Measurements from ENCODE around the gene CFAP77. TPM values are rescaled to one million over a fixed set of nuclear protein-coding genes. Genes with fewer than 3 reads are reported as not detected.
A peak's percentile ranks its signal among the peaks of the same experiment; 100 is the strongest.

Gene CFAP77
- polyA plus RNA-seq, 4 donors = not detected

DNA sequence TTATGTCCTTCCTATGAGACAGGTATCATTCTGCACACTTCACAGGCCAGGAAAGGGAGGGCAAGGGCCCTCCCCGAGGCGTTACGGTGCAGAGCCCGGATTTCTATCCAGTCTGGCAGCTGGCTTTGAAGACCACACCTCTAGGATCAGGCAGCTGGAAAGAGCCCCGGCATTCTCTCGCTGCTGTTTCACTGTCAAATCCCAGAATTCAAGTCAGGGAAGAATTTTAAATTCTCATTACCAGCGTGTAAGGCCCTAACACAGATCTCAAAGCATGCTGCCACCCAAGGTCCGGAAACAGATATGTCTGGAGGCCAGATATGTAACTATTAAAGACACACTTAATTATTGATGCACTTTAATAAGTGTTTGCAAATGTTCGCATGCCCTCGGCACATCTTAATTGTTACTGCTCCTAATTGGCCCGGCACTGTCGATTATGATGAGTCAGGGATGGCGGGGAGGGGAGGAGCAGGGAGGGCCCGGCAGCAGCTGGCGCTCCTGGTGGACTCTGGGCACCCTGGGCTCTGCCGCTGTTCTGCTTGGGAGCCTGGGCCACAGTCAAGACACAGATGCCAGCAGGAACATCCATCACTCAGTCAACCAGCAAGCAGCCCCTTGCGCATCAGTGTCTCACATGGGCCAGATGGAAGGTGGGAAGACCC lies 96.1 kb downstream of the CFAP77 start:
- 46 to 74% (median 63%) methylated on average over 17 of the region's 17 CpGs for WGBS, 3 donors
- Histone ChIP-seq H3K36me3 (ENCODE audit: control insufficient read depth in 3 of 3, insufficient read depth in 2 of 3, low read depth in 1 of 3, low read length in 3 of 3) (no peaks in the 10 kb centered on the region), H3K27ac (ENCODE audit: low read depth in 1 of 3, low read length in 2 of 3) (no peak overlapping the region), H3K4me1 (ENCODE audit: control insufficient read depth in 3 of 3, insufficient read depth in 2 of 3, low read depth in 1 of 3, low read length in 2 of 3) (no peaks in the 10 kb centered on the region), H3K9me3 (ENCODE audit: control insufficient read depth in 2 of 2, insufficient read depth in 1 of 2, low read depth in 1 of 2, low read length in 1 of 2) (no peaks in the 10 kb centered on the region), H3K4me3 (ENCODE audit: low read depth in 1 of 3, low read length in 3 of 3) (no peak overlapping the region), H3K27me3 (ENCODE audit: control insufficient read depth in 3 of 3, insufficient read depth in 3 of 3, low read length in 3 of 3) (peaks cover 0 to 40% (median 4%) of the 10 kb centered on the region in 3 donors)
- no peak for DNase-seq
- FAIRE-seq = no peak

DNA sequence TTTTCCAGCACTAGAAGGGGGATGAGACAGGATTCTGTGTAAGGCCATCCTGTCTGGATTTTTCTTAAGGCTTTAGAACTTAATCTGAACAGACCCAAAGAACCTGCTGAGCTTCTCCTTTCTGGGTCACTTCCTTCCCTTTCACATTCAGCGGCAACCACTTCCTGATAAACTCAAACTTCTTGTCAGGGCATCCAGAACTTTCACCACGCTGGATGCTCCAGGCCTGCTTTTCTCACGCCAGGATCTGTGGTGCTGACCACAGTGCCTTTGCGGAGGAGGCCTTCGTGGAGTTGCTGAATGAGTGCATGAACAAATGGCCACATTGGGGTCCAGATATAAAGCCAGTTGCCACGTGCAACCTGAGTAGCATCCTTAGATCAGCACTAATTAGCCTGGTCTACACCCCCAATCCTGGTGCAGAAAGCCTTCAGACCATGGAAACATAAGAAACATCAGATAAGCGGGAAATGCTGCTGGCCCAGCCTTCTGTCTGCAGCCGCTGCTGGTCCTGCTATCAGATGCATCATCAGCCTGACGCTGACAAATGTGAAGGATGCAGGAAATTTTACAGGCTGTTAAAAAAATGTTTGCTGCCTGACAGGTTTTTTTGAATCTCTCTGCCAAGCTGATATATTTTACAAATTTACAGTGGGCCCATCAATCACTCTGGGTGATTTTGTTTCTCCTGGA lies 97.1 kb downstream of the CFAP77 start:
- H3K4me3 ChIP-seq (ENCODE audit: low read depth in 1 of 3, low read length in 3 of 3) = no peak overlapping the region
- no peaks in the 10 kb centered on the region for H3K9me3 ChIP-seq (ENCODE audit: control insufficient read depth in 2 of 2, insufficient read depth in 1 of 2, low read depth in 1 of 2, low read length in 1 of 2)
- no peak for DNase-seq
- H3K27ac ChIP-seq (ENCODE audit: low read depth in 1 of 3, low read length in 2 of 3) = no peak overlapping the region
- H3K27me3 ChIP-seq (ENCODE audit: control insufficient read depth in 3 of 3, insufficient read depth in 3 of 3, low read length in 3 of 3) = peaks cover 0 to 40% (median 4%) of the 10 kb centered on the region in 3 donors
- no peaks in the 10 kb centered on the region for H3K36me3 ChIP-seq (ENCODE audit: control insufficient read depth in 3 of 3, insufficient read depth in 2 of 3, low read depth in 1 of 3, low read length in 3 of 3)
- WGBS, 3 donors = 52 to 60% (median 53%) methylated on average over 9 of the region's 9 CpGs
- no peak for FAIRE-seq
- no peaks in the 10 kb centered on the region for H3K4me1 ChIP-seq (ENCODE audit: control insufficient read depth in 3 of 3, insufficient read depth in 2 of 3, low read depth in 1 of 3, low read length in 2 of 3)

DNA sequence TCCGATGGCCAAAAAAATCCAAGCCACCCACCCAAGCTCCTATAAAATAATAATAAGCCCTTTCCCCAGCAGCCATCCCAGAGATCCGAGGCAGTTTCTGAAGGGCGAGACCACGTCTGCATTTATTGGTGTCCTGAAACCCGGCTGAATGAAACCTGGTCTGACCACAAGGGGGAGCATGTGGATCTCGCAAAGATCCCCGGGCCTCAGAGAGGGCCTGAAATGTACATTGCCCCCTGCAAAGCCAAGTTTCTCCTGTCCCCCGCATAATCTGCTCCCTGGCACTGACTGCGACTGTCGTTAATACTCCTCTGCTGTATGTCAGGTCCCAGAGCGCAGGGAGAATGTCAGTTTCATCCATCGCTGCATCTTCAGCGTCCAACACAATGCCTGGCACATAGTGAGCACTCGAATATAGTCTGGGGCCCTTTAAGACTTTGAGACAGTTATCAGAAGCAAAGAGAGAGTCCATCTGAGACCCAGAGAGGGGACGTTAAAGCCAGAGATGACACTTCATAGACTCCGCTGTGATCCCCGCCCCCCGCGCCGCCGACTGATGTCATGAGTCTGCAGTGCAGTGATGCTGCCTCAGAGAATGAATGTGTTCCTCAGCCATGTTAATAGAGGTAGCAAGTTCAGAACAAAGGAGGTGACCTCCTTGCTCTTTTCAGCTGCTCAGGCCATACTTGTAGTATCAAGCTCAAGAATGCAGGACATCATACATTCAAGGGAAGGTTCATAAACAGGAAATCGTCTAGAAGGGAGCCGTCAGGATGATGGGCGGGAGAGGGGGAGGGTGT lies 97.9 kb downstream of the CFAP77 start:
- peaks cover 0 to 39% (median 4%) of the 10 kb centered on the region in 3 donors for H3K27me3 ChIP-seq (ENCODE audit: control insufficient read depth in 3 of 3, insufficient read depth in 3 of 3, low read length in 3 of 3)
- no peaks in the 10 kb centered on the region for H3K36me3 ChIP-seq (ENCODE audit: control insufficient read depth in 3 of 3, insufficient read depth in 2 of 3, low read depth in 1 of 3, low read length in 3 of 3)
- FAIRE-seq (no peak), DNase-seq (peak; percentile 58 to 82)
- no peak overlapping the region for H3K27ac ChIP-seq (ENCODE audit: low read depth in 1 of 3, low read length in 2 of 3)
- no peaks in the 10 kb centered on the region for H3K4me1 ChIP-seq (ENCODE audit: control insufficient read depth in 3 of 3, insufficient read depth in 2 of 3, low read depth in 1 of 3, low read length in 2 of 3)
- WGBS, 3 donors = 41 to 45% (median 45%) methylated on average over 24 of the region's 24 CpGs
- H3K4me3 ChIP-seq (ENCODE audit: low read depth in 1 of 3, low read length in 3 of 3) = no peak overlapping the region
- no peaks in the 10 kb centered on the region for H3K9me3 ChIP-seq (ENCODE audit: control insufficient read depth in 2 of 2, insufficient read depth in 1 of 2, low read depth in 1 of 2, low read length in 1 of 2)

DNA sequence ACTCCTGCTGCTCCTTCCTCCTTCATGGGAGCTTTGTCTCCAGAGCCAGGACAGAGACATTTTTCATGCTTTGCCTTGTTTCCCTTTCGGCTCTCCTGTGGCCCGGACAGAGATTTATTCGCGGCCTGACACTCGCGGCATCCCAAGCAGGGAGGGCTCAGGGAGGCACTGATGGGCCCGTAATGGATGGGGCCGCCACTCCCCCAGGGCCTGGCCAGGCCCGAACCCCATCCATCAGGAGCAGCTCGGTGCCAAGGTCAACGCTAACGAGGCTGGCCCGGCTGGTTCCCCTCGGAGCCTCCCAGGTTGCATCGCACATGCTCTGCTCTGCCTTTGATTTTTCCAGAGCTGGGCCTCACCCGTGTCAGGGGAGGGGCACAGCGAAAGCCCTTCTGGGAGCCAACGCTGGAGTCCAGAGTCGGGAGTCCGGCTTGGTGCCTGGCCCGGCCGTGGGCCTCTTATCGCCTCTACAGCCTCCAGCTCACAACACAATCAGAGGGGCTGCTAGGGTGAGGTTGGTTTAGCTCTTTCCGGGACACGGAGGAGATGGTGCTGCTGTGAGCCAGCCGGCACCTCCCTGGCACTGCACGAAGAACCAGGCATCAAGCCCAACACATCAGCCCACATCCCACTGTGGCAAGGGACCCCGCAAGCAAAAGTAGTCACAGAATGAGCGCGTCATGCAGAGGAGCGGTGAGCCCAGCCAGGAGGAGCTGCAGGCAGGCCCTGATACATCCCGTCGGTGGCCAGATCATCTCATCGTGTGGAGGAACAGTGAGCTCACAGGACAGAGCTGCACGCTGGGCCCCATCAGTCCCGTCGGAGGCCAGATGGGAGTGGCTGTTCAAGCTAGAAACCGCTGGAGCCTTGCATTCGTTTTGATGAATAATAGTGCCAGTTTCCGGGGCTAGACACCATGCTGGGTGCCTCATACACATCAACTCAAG lies 100.2 kb downstream of the CFAP77 start:
- Histone ChIP-seq H3K27me3 (ENCODE audit: control insufficient read depth in 3 of 3, insufficient read depth in 3 of 3, low read length in 3 of 3) (peaks cover 0 to 28% (median 4%) of the 10 kb centered on the region in 3 donors), H3K4me1 (ENCODE audit: control insufficient read depth in 3 of 3, insufficient read depth in 2 of 3, low read depth in 1 of 3, low read length in 2 of 3) (no peaks in the 10 kb centered on the region), H3K9me3 (ENCODE audit: control insufficient read depth in 2 of 2, insufficient read depth in 1 of 2, low read depth in 1 of 2, low read length in 1 of 2) (no peaks in the 10 kb centered on the region), H3K36me3 (ENCODE audit: control insufficient read depth in 3 of 3, insufficient read depth in 2 of 3, low read depth in 1 of 3, low read length in 3 of 3) (no peaks in the 10 kb centered on the region), H3K27ac (ENCODE audit: low read depth in 1 of 3, low read length in 2 of 3) (no peak overlapping the region), H3K4me3 (ENCODE audit: low read depth in 1 of 3, low read length in 3 of 3) (no peak overlapping the region)
- 58 to 67% (median 67%) methylated on average over 40 of the region's 40 CpGs for WGBS, 3 donors
- FAIRE-seq (no peak), DNase-seq (no peak)

DNA sequence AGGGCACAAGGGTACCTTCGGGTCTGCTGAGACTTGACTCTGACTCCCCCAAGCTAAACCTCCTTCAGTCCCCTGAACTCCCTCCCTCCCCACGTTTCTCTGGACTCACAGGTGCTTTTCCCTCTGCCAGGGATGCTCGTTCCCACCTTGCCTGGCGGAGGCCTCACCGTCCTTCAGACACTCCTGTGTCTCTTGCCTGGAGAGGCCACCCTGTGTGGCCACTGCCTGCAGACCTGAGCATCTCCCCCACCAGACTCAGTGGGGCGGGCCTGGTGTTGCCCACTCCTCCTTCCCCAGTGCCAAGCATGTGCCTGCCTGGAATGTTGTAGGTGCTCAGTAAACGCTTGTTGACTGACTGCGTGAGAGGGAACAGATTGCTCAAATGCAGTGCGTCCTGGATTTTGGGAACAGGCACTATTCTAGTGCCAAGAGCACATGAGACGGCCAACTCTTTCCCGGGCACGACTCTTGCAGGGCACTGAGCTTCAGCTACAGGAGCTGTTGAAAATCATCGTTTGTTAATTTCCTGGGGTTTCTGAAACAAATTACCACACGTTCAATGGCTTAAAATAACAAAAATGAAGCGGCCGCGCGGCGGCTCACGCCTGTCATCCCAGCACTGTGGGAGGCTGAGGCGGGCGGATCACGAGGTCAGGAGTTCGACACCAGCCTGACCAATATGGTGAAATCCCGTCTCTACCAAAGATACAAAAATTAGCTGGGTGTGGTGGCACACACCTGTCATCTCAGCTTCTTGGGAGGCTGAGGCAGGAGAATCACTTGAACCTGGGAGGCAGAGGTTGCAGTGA lies 101.4 kb downstream of the CFAP77 start:
- no peak for DNase-seq
- 84 to 87% (median 84%) methylated on average over 25 of the region's 25 CpGs for whole genome bisulfite sequencing, 3 donors
- no peak overlapping the region for H3K4me3 ChIP-seq (ENCODE audit: low read depth in 1 of 3, low read length in 3 of 3)
- no peaks in the 10 kb centered on the region for H3K9me3 ChIP-seq (ENCODE audit: control insufficient read depth in 2 of 2, insufficient read depth in 1 of 2, low read depth in 1 of 2, low read length in 1 of 2)
- H3K36me3 ChIP-seq (ENCODE audit: control insufficient read depth in 3 of 3, insufficient read depth in 2 of 3, low read depth in 1 of 3, low read length in 3 of 3) = no peaks in the 10 kb centered on the region
- H3K4me1 ChIP-seq (ENCODE audit: control insufficient read depth in 3 of 3, insufficient read depth in 2 of 3, low read depth in 1 of 3, low read length in 2 of 3) = no peaks in the 10 kb centered on the region
- no peak overlapping the region for H3K27ac ChIP-seq (ENCODE audit: low read depth in 1 of 3, low read length in 2 of 3)
- no peak for FAIRE-seq
- peaks cover 0 to 21% (median 2%) of the 10 kb centered on the region in 3 donors for H3K27me3 ChIP-seq (ENCODE audit: control insufficient read depth in 3 of 3, insufficient read depth in 3 of 3, low read length in 3 of 3)

DNA sequence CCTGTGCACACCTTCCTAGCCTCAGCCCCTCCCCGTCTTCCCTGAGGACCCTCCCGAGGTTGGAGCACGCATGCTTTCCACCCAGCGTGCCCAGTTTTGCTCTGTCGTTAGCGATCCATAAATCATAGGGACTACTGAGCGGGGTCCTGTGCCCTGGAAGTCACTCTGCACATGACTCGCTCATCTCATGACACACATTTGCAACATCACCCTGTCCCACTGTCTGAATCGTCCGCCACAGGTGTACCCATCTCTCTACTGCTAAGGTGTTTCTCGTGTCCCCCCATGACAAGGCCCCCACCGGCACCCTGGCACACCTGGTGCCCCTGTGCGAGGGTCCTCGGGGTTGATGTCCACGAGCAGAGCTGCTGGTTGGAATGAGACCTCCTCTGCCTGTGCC lies 103.4 kb downstream of the CFAP77 start:
- Histone ChIP-seq H3K4me3 (ENCODE audit: low read depth in 1 of 3, low read length in 3 of 3) (no peak overlapping the region), H3K4me1 (ENCODE audit: control insufficient read depth in 3 of 3, insufficient read depth in 2 of 3, low read depth in 1 of 3, low read length in 2 of 3) (no peaks in the 10 kb centered on the region), H3K27ac (ENCODE audit: low read depth in 1 of 3, low read length in 2 of 3) (no peak overlapping the region), H3K9me3 (ENCODE audit: control insufficient read depth in 2 of 2, insufficient read depth in 1 of 2, low read depth in 1 of 2, low read length in 1 of 2) (no peaks in the 10 kb centered on the region), H3K36me3 (ENCODE audit: control insufficient read depth in 3 of 3, insufficient read depth in 2 of 3, low read depth in 1 of 3, low read length in 3 of 3) (no peaks in the 10 kb centered on the region), H3K27me3 (ENCODE audit: control insufficient read depth in 3 of 3, insufficient read depth in 3 of 3, low read length in 3 of 3) (peaks cover 0 to 25% (median 4%) of the 10 kb centered on the region in 3 donors)
- FAIRE-seq (no peak), DNase-seq (no peak)
- WGBS, 3 donors = 82 to 88% (median 84%) methylated on average over 15 of the region's 15 CpGs

DNA sequence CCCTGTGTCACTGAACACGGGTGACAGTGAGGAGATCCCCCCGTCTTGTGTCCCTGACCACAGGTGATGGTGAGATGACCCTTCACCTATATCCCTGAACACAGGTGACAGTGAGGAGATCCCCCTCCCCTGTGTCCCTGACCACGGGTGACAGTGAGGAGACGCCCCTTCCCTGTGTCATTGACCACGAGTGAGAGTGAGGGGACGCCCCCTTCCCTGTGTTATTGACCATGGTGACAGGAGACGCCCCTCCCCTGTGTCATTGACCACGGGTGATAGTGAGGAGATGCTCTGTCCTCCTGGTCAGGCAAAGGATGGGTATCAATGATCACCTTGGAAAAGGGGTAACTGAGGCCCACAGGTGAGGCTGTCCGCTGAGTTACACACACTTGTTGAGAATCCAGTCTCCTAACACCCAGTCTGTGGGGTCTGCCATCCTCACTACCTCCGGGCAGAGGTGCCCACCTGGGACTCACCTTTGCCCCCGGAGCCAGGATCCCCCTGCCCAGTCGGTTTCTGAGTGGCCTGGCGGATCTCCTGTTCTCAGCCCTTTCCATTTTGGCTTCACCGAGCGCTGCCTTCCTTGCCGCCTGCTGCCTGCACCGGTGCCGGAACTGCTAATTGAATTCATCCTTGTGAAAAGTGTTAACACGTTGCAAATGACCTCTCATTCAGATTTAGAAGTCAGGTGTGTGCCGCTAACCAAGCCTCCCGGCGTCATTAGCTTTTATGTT lies 104.2 kb downstream of the CFAP77 start:
- H3K4me1 ChIP-seq (ENCODE audit: control insufficient read depth in 3 of 3, insufficient read depth in 2 of 3, low read depth in 1 of 3, low read length in 2 of 3) = no peaks in the 10 kb centered on the region
- peaks cover 0 to 25% (median 4%) of the 10 kb centered on the region in 3 donors for H3K27me3 ChIP-seq (ENCODE audit: control insufficient read depth in 3 of 3, insufficient read depth in 3 of 3, low read length in 3 of 3)
- H3K27ac ChIP-seq (ENCODE audit: low read depth in 1 of 3, low read length in 2 of 3) = no peak overlapping the region
- H3K4me3 ChIP-seq (ENCODE audit: low read depth in 1 of 3, low read length in 3 of 3) = no peak overlapping the region
- WGBS, 3 donors = 55 to 57% (median 56%) methylated on average over 21 to 22 of the region's 22 CpGs
- FAIRE-seq = no peak
- H3K36me3 ChIP-seq (ENCODE audit: control insufficient read depth in 3 of 3, insufficient read depth in 2 of 3, low read depth in 1 of 3, low read length in 3 of 3) = no peaks in the 10 kb centered on the region
- DNase-seq = no peak
- H3K9me3 ChIP-seq (ENCODE audit: control insufficient read depth in 2 of 2, insufficient read depth in 1 of 2, low read depth in 1 of 2, low read length in 1 of 2) = no peaks in the 10 kb centered on the region
